Stimulated activated CD4-positive, alpha-beta T cell treated with anti-CD3 and anti-CD28 coated beads, TNF-alpha, amount 100 ng/mL, for 1 hour (primary cell): Measurements from ENCODE around the gene TMEM270.
"Not testable (repeated sequence)": the region's sequence is repeated elsewhere in the genome, so short reads cannot be mapped to it uniquely, and the experiment has no call there.

Experiments used
- DNase-seq, 3 donors: peaks; one replicate each; pipeline ENCODE4 v3.0.0-alpha.2; 2020; ENCODE audit warnings: low read depth in 3 of 3, low spot score in 1 of 3

The TMEM270 gene

GRCh38 chr7:73860859-73861258 lies at the start of gene TMEM270:
TSS of gene TMEM270 (plus strand) at chr7:73861159. CDS start at chr7:73861195, 36 bp downstream.
- DNase-seq, result no peak

- peak in 1 of 3 donors; percentile 36 for DNase-seq
Observed at GRCh38 chr7:73811760-73812168, 49.2 kb upstream of the TMEM270 start.

- no peak for DNase-seq
Observed at GRCh38 chr7:73812996-73813395, 48.0 kb upstream of the TMEM270 start.

GRCh38 chr7:73815436-73815835 lies 45.5 kb upstream of the TMEM270 start:
- DNase-seq, result no peak

GRCh38 chr7:73817121-73817520 lies 43.8 kb upstream of the TMEM270 start:
- DNase-seq, result no peak

- DNase-seq, result no peak
Observed at GRCh38 chr7:73820013-73820412, 40.9 kb upstream of the TMEM270 start.

GRCh38 chr7:73821597-73822285 lies 39.2 kb upstream of the TMEM270 start:
- DNase-seq, result not testable (repeated sequence)

GRCh38 chr7:73822319-73823173 lies 38.4 kb upstream of the TMEM270 start:
- no peak for DNase-seq

- DNase-seq, result no peak
Observed at GRCh38 chr7:73823257-73823656, 37.7 kb upstream of the TMEM270 start.

- DNase-seq, result no peak
Observed at GRCh38 chr7:73823873-73824592, 36.9 kb upstream of the TMEM270 start.

- DNase-seq, result no peak
Observed at GRCh38 chr7:73824986-73825385, 36.0 kb upstream of the TMEM270 start.

- DNase-seq, result no peak
Observed at GRCh38 chr7:73827567-73828106, 33.3 kb upstream of the TMEM270 start.

- no peak for DNase-seq
Observed at GRCh38 chr7:73828107-73828803, 32.7 kb upstream of the TMEM270 start.

- DNase-seq, result no peak
Observed at GRCh38 chr7:73828972-73829371, 32.0 kb upstream of the TMEM270 start.

- no peak for DNase-seq
Observed at GRCh38 chr7:73829505-73829904, 31.5 kb upstream of the TMEM270 start.

- no peak for DNase-seq
Observed at GRCh38 chr7:73829921-73830680, 30.9 kb upstream of the TMEM270 start.

- no peak for DNase-seq
Observed at GRCh38 chr7:73830681-73831583, 30.0 kb upstream of the TMEM270 start, which contains the start of gene CLDN4. TSS of gene CLDN4 (plus strand) at chr7:73830996. CDS start at chr7:73831202, 206 bp downstream.

GRCh38 chr7:73831584-73831833 lies 29.4 kb upstream of the TMEM270 start:
- no peak for DNase-seq
